HG02798 (cell line): Measurements from ENCODE around the gene PNPLA2.

Experiments
- ATAC-seq: cut with Tn5 transposase; IDR thresholded peaks from one replicate; pipeline ENCODE4 v1.9.1; 2021; ENCODE audit warnings: mild to moderate bottlenecking; ENCODE audit not compliant: unreplicated experiment, poor library complexity

The PNPLA2 gene

GRCh38 chr11:868394-868793, 49.7 kb downstream of the PNPLA2 start:
- ATAC-seq: no peak

- no peak for ATAC-seq
Observed at GRCh38 chr11:868802-869201, 50.1 kb downstream of the PNPLA2 start.

- ATAC-seq: no peak
Observed at GRCh38 chr11:869399-870126, 50.8 kb downstream of the PNPLA2 start.

- ATAC-seq: no peak
Observed at GRCh38 chr11:870127-870413, 51.4 kb downstream of the PNPLA2 start.

- no peak for ATAC-seq
Observed at GRCh38 chr11:870418-870817, 51.7 kb downstream of the PNPLA2 start.

GRCh38 chr11:871472-871871, 52.8 kb downstream of the PNPLA2 start:
- no peak for ATAC-seq

GRCh38 chr11:872799-873198, 54.1 kb downstream of the PNPLA2 start:
- ATAC-seq: no peak

GRCh38 chr11:873706-874105, 55.0 kb downstream of the PNPLA2 start:
- no peak for ATAC-seq
